Activated T-cell treated with anti-CD3 and anti-CD28 coated beads, Interleukin-2, amount 50 U/mL, for 24 hours (primary cell): ENCODE results near the gene C1orf21.

Experiments used
- DNase-seq: peaks from one replicate; pipeline ENCODE4 v3.0.0-alpha.2; 2020
- H3K27ac Mint-ChIP-seq: 2 replicates; pipeline ENCODE4 v1.8.0; 2020; ENCODE audit warnings: mild to moderate bottlenecking, mixed read lengths
- H3K27me3 Mint-ChIP-seq: 2 replicates; pipeline ENCODE4 v1.8.0; 2020; ENCODE audit warnings: mixed read lengths
- H3K36me3 Mint-ChIP-seq: 2 replicates; pipeline ENCODE4 v1.8.0; 2020; ENCODE audit warnings: low read depth, mixed read lengths
- H3K4me1 Mint-ChIP-seq: 2 replicates; pipeline ENCODE4 v1.8.0; 2020; ENCODE audit warnings: low read depth, mixed read lengths
- H3K4me3 Mint-ChIP-seq: 2 replicates; pipeline ENCODE4 v1.8.0; 2020; ENCODE audit warnings: mild to moderate bottlenecking, moderate library complexity, mixed read lengths
- H3K9me3 Mint-ChIP-seq: 2 replicates; pipeline ENCODE4 v1.8.0; 2020; ENCODE audit warnings: mixed read lengths

C1orf21 gene

DNA sequence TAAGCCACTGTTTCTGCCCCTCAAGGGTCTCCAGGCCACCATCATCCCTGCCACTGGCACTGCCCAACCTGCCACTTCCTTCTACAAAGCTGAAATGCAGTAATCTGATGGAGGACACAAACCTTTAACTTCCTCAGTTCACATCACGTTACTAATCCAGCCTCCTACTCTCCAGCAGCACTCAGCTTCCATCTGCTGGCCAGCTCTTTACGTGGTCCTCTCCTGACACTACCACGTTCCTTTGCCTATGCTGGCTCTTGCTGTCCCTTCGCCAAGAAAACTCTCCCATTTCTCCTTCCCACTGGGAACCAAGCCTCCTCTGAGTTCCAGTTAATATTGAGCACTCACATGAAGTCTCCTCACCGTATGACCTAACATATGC is 243.8 kb downstream of the C1orf21 start:
- H3K36me3 Mint-ChIP-seq, result no peaks in the 10 kb centered on the region
- no peak for DNase-seq
- H3K9me3 Mint-ChIP-seq, result no peaks in the 10 kb centered on the region
- H3K27me3 Mint-ChIP-seq, result peaks cover 6% of the 10 kb centered on the region
- no peak overlapping the region for H3K4me3 Mint-ChIP-seq
- no peaks in the 10 kb centered on the region for H3K4me1 Mint-ChIP-seq
- H3K27ac Mint-ChIP-seq, result no peak overlapping the region

DNA sequence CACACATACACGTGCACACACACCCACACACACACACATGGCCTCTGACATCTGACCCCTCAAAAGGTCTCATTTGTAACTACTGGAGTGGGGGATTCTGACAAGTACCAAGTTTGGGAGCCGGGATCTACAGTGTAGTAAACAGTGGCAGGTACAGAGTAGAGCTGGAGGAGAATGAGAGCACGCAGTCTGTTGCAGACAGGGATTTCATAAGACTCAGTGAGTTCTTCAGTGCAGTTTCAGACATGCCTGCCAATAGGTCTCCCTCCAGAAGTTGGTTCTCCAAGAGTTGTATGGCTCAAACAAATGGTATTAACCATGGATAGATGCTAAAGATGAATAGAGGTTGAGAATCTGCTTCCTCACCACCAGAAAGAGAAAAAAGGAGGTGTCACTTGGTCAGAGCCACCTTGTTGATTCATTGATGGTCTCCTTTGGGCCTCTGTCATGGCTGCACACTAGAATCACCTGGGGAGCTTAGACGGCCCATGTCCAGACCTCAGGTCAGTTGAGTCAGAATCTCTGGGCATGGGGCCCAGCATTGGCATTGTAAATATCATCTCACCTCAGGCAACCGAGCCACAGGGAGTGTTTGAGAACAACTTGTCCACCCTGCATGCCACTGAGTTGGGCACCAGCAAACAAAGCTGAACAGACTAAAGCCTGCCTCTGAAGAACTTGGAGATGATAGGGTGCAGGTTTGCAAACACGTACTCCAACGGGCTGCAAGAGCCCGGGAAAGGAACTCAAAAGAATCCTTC is 245.8 kb downstream of the C1orf21 start:
- Mint-ChIP-seq H3K27me3 (peaks cover 6% of the 10 kb centered on the region), H3K36me3 (no peaks in the 10 kb centered on the region), H3K4me1 (no peaks in the 10 kb centered on the region), H3K9me3 (no peaks in the 10 kb centered on the region), H3K4me3 (no peak overlapping the region), H3K27ac (no peak overlapping the region)
- DNase-seq, result no peak

DNA sequence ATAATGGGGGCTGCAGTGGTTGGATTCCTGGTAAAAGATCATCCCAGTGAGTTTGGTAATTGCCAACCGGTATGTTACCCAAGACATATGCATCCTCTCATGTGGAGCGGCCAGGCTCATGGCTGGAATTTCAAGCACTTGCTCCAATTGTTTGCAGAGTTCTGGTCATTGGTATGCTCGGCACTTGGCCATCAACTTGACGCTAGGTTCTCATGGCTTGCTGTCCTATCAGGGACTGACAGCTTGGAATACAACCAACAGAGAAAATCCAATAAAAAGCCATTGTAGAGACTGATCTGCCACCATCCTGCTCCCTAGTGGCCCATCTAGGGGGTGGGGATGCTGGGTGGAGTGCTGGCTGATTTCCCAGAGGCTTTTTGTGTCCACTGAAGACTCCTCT is 247.0 kb downstream of the C1orf21 start:
- Mint-ChIP-seq H3K36me3 (no peaks in the 10 kb centered on the region), H3K4me1 (no peaks in the 10 kb centered on the region), H3K9me3 (no peaks in the 10 kb centered on the region), H3K27me3 (peaks cover 6% of the 10 kb centered on the region), H3K4me3 (no peak overlapping the region), H3K27ac (no peak overlapping the region)
- no peak for DNase-seq

DNA sequence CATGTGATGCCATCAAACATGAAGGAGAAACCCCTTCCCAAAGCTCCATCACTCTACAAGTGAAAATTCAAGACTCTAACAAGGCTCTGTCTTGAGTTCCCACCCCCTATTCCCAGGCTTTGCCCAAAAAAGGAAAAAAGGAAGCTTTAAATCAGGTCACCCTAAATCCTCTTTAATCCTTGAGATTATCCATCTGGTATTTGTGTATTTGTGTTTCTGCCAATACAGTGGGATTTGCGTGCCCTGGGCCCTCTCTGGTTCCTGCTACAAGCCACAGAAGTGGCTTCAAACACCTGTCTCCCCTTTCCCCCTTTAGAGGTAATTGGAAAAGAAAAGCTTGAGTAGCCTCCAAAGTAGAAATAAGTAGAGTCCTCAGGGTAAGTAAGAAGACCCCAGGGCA is 247.5 kb downstream of the C1orf21 start:
- DNase-seq, result no peak
- Mint-ChIP-seq H3K36me3 (no peaks in the 10 kb centered on the region), H3K9me3 (no peaks in the 10 kb centered on the region), H3K4me3 (no peak overlapping the region), H3K27me3 (peaks cover 6% of the 10 kb centered on the region), H3K4me1 (no peaks in the 10 kb centered on the region), H3K27ac (no peak overlapping the region)

DNA sequence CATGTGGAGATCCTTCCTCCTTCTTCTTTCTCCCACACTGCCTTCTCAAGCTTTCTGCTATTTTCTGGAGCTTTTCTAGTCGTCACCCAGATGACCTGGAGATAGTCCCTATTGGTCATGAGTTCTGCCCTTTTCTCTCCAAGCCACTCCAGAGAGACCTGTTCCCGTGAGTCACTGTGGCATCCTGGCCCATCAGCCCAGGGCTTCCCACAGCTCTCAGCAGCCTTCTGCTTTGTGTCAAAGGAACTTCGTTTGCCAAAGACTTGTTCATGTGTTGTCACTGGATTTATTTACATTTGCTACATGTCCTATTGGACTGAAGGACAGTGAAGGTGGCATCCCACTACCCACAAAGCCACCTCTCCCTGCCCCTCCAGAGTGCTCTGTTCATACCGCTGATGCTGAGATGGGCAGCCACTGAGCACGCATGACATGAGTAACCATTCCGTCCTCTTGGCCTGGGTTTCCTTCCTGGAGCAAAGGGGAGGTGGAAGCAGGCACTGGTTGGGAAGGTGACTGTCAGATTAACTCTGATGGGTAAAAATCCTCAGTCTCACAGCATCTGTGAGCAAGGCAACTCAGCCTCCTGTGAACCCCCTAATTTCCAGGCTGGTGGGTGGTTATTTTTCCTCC is 248.6 kb downstream of the C1orf21 start:
- Mint-ChIP-seq H3K27ac (no peak overlapping the region), H3K4me3 (no peak overlapping the region), H3K4me1 (no peaks in the 10 kb centered on the region), H3K27me3 (peaks cover 9% of the 10 kb centered on the region), H3K36me3 (no peaks in the 10 kb centered on the region), H3K9me3 (no peaks in the 10 kb centered on the region)
- no peak for DNase-seq

DNA sequence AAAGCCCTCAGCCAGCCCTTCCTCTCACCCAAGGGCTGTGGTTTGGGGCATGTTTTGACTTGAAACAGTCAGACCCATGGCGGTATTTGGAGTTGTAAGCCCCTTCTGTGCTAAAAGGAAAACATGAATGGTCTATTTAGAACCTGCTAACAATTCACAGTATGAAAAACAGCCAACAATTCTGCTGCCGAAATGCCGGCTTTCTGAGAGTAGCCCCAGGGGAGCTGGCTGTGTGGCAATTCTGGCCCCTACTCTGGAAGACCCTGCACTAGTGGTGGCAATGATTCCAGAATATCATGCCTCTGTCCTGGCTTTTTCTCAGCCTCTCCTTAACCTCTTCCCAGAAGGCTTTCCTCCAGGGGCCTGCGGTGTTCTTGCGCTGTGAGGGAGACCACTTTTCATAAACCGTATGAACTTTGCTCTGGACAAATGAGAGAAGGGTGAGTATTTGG is 249.2 kb downstream of the C1orf21 start:
- DNase-seq, result no peak
- Mint-ChIP-seq H3K4me3 (no peak overlapping the region), H3K36me3 (no peaks in the 10 kb centered on the region), H3K9me3 (no peaks in the 10 kb centered on the region), H3K27ac (no peak overlapping the region), H3K4me1 (no peaks in the 10 kb centered on the region), H3K27me3 (peaks cover 9% of the 10 kb centered on the region)

DNA sequence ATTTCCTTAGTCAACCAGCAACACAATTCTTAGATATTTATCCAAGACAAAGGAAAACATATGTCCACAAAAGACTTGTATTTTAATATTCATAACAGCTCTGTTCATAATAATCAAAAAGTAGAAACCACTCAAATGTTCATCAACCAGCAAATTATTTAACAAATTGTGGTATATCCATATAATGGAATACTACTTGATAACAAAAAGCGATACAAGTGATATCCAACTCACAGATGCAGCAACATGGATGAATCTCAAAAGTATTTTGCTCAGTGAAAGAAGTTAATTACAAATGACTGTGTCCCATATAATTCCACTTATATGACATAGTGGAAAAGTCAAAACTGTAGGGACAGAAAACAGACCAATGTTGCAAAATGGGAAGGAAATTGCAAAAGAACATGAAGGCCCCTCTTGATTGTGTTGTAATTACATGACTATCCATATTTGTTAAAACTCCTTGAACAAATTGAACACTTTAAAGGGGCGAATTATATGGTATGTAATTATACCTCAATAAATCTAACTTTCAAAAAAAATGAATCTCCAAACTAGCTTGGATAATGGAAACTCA is 250.9 kb downstream of the C1orf21 start:
- H3K27ac Mint-ChIP-seq, result no peak overlapping the region
- no peaks in the 10 kb centered on the region for H3K4me1 Mint-ChIP-seq
- peaks cover 15% of the 10 kb centered on the region for H3K27me3 Mint-ChIP-seq
- H3K9me3 Mint-ChIP-seq, result no peaks in the 10 kb centered on the region
- no peak overlapping the region for H3K4me3 Mint-ChIP-seq
- no peaks in the 10 kb centered on the region for H3K36me3 Mint-ChIP-seq
- no peak for DNase-seq

DNA sequence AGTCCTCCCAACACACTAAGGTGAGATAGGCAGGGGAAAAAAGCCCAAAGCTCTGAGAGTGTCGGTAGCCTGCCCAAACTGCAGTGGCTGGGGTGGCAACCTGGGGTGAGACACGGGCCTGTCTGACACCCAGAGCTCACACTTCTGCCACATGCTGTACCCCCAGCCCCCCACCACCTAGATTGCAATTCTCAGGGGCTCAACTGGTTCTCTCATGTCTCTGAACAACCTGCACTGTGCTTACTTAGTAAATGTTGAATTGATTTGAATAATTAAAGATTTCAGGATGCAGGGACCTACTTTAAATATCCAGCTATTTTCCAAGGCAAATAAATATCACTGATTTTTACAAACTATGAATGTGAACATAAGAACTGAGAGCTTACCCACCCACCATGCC is 252.4 kb downstream of the C1orf21 start:
- DNase-seq, result no peak
- H3K27ac Mint-ChIP-seq, result no peak overlapping the region
- no peaks in the 10 kb centered on the region for H3K36me3 Mint-ChIP-seq
- no peaks in the 10 kb centered on the region for H3K9me3 Mint-ChIP-seq
- H3K4me1 Mint-ChIP-seq, result no peaks in the 10 kb centered on the region
- H3K4me3 Mint-ChIP-seq, result no peak overlapping the region
- H3K27me3 Mint-ChIP-seq, result peaks cover 19% of the 10 kb centered on the region

DNA sequence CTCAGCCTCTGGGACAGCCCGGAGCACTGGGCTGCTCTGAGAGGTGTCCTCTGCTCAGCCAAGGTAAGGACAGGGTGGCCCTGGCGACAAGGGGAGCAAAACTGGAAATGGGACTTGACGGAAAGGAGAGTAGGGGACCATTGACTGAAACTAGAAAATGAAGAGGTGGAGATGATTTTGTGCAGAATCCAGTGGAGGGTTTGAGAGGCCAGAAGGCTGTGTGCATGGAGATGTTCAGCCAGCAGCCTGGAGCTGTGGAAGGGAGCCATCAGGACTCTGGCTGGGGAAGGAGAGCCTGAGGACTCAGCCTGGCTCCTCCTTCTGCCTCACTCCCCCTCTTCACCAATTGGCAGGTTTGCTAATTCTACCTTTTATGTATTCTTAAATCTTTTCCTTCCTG is 253.7 kb downstream of the C1orf21 start:
- Mint-ChIP-seq H3K27me3 (peaks cover 18% of the 10 kb centered on the region), H3K4me3 (no peak overlapping the region), H3K36me3 (no peaks in the 10 kb centered on the region), H3K9me3 (no peaks in the 10 kb centered on the region), H3K4me1 (no peaks in the 10 kb centered on the region), H3K27ac (no peak overlapping the region)
- DNase-seq, result no peak

DNA sequence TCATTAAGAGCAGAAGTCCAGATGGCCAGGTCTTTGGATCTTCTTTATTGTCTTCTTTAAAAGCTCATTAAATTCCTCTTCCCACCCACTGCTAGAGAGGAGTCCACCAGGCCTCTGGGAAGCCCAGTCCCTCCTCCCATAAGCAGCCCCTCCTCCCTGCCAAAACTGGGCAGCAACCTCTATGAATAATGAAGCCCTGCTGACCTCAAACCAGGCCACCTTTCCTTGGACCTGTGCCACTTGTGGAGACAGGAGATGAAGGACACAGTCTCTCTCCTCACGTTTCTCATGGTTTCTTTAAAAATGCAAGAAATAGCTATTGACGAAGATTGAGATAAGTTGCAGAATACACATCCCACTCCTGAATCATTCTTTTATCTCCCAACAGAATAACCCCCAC is 255.1 kb downstream of the C1orf21 start:
- Mint-ChIP-seq H3K9me3 (no peaks in the 10 kb centered on the region), H3K27me3 (peaks cover 18% of the 10 kb centered on the region), H3K27ac (no peak overlapping the region), H3K36me3 (no peaks in the 10 kb centered on the region), H3K4me1 (no peaks in the 10 kb centered on the region), H3K4me3 (no peak overlapping the region)
- DNase-seq, result no peak

DNA sequence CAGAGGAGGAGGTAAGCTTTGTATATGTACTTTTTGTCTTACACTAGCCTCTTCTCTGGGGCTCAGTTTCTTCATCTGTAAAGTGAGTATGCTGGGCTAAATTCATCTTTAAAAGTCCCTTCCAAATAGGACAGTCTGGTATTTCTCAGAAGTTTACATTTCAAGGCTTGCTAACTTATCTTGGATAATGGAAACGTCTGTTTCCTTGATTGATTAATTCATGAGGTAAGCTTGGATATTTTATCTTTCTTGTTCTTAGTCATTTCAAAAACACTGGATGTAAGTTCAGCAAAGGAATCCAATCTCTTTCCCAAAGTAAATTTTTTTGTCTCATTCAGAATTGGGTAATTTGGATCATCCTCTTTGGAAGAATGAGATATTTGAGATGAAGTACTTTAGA is 256.8 kb downstream of the C1orf21 start:
- no peaks in the 10 kb centered on the region for H3K36me3 Mint-ChIP-seq
- no peaks in the 10 kb centered on the region for H3K4me1 Mint-ChIP-seq
- no peak for DNase-seq
- H3K27me3 Mint-ChIP-seq, result peaks cover 18% of the 10 kb centered on the region
- H3K9me3 Mint-ChIP-seq, result no peaks in the 10 kb centered on the region
- no peak overlapping the region for H3K4me3 Mint-ChIP-seq
- H3K27ac Mint-ChIP-seq, result no peak overlapping the region

DNA sequence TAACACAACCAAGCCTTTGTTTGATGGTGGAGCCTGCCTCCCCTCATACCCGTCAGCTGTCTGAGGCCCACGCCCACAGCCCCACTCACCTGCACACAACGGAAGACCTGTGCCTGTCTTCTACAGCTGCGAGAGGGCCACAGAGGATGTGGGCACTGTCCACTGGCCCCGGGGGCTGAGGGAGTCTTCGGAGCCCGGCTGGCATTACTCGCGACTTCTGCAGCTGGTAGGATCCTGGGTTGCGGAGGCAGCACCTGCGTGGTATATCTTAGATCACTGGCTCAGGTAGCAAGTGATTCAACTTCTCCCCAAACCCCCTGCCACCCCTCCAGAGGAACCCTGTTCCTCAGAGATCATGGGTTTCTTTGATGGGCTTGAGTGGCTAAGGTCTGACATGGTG is 257.9 kb downstream of the C1orf21 start:
- H3K36me3 Mint-ChIP-seq, result no peaks in the 10 kb centered on the region
- H3K4me3 Mint-ChIP-seq, result no peak overlapping the region
- no peak overlapping the region for H3K27ac Mint-ChIP-seq
- no peaks in the 10 kb centered on the region for H3K9me3 Mint-ChIP-seq
- H3K27me3 Mint-ChIP-seq, result peaks cover 26% of the 10 kb centered on the region
- DNase-seq, result no peak
- H3K4me1 Mint-ChIP-seq, result no peaks in the 10 kb centered on the region

DNA sequence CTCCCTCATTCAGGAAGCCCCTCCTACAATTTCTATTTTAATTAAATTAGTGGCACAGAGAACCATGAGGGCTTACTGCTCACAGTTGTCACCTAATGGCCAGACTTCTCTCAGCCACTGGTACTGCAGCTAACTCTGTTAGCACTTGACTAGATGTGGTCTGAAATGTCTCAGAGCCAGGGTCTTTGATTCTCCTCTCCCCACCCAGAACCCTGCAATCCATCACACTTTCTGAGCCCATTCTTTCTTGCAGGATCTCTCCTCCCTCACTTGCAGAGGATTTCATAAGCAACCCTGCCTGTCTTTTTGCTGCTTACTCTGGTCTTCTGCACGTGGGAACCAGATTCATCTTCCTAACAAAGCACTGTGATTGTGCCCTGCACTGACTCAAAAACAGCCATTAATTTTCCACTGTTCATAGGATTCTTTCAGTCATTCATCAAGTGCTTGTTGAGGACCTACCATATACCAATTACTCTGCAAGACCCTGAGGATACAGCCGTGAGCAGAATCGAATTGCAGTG is 259.4 kb downstream of the C1orf21 start:
- Mint-ChIP-seq H3K36me3 (no peaks in the 10 kb centered on the region), H3K4me3 (no peak overlapping the region), H3K9me3 (no peaks in the 10 kb centered on the region), H3K4me1 (no peaks in the 10 kb centered on the region), H3K27me3 (peaks cover 32% of the 10 kb centered on the region), H3K27ac (no peak overlapping the region)
- no peak for DNase-seq

DNA sequence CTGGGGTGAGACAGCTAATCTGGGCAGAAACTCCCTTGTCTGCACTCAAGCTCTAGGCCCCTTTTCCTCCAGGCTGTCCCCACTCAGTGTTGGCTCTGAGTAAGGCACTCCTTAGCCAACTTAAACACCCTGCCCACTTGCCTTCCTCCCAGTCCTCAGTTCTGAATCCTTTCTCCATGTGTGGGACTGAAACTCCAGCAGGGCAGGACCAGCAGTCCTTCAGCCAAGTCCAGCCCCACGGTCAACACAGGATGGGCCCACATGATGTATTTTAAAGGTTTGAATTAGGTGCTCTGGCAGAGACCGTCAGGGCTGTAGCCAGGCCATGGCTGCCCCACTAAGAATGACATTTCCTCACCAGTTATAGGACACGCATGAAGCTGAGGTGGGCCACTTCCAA is 260.0 kb downstream of the C1orf21 start:
- Mint-ChIP-seq H3K27me3 (peaks cover 37% of the 10 kb centered on the region), H3K36me3 (no peaks in the 10 kb centered on the region), H3K27ac (no peak overlapping the region), H3K9me3 (no peaks in the 10 kb centered on the region), H3K4me1 (no peaks in the 10 kb centered on the region), H3K4me3 (no peak overlapping the region)
- DNase-seq, result no peak

DNA sequence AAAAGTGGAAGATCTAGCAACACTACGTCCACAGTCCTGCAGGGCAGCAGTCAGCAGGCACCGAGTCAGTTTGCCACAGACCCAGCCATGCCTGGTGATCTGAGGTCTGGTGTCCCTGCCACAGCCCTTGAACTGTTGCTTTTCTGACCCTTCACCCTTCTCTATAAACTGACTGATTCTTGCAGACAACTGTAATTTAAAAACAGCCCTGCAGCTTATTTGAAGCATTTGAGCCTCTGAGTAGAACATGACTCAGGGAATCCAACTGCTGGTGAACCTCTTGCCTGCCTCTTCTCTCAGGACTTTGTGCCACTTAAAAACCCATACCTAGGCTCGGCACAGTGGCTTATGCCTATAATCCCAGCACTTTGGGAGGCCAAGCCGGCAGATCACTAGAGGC is 260.6 kb downstream of the C1orf21 start:
- H3K36me3 Mint-ChIP-seq, result no peaks in the 10 kb centered on the region
- H3K4me1 Mint-ChIP-seq, result no peaks in the 10 kb centered on the region
- peaks cover 32% of the 10 kb centered on the region for H3K27me3 Mint-ChIP-seq
- H3K27ac Mint-ChIP-seq, result no peak overlapping the region
- H3K4me3 Mint-ChIP-seq, result no peak overlapping the region
- no peaks in the 10 kb centered on the region for H3K9me3 Mint-ChIP-seq
- no peak for DNase-seq
